K562 (cell line): Measurements from ENCODE around the gene ABHD1. TPM values are rescaled to one million over a fixed set of nuclear protein-coding genes. Genes with fewer than 3 reads are reported as not detected.

ENCODE experiments used
- BDP1 ChIP-seq: IDR thresholded peaks from 3 replicates; pipeline ENCODE4 v1.6.1; 2011; ENCODE audit not compliant: insufficient read length, insufficient read depth
- KDM5B ChIP-seq: fragments of 200-600 bp; sonication (generic); IDR thresholded peaks from 2 replicates; pipeline ENCODE4 v1.6.1; 2012; ENCODE audit warnings: low read depth, mild to moderate bottlenecking, moderate library complexity, low read length, control low read depth, inconsistent platforms; ENCODE audit not compliant: insufficient replicate concordance
- MGA ChIP-seq: fragments of 450-650 bp; IDR thresholded peaks from 2 replicates; pipeline ENCODE4 v1.6.1; 2016; ENCODE audit warnings: mild to moderate bottlenecking, moderate library complexity
- PTTG1 ChIP-seq: fragments of 450-650 bp; IDR thresholded peaks from 2 replicates; pipeline ENCODE4 v1.6.1; 2016; ENCODE audit warnings: low read depth, mild to moderate bottlenecking, missing genetic modification characterization, missing compliant biosample characterization
- SIN3B ChIP-seq: fragments of 450-650 bp; IDR thresholded peaks from 2 replicates; pipeline ENCODE4 v1.6.1; 2017; ENCODE audit warnings: low read depth, mild to moderate bottlenecking, moderate library complexity
- SMARCA4 ChIP-seq: fragments of 450-650 bp; IDR thresholded peaks from 2 replicates; pipeline ENCODE4 v1.6.1; 2016
- ZFX ChIP-seq: sonication (generic); formaldehyde crosslinking; IDR thresholded peaks from 2 replicates; pipeline ENCODE4 v1.8.0; 2022; ENCODE audit warnings: mild to moderate bottlenecking, missing genetic modification reagents, moderate library complexity
- ZNF140 ChIP-seq: fragments of 250-450 bp; sonication (Bioruptor Pico); IDR thresholded peaks from 2 replicates; pipeline ENCODE4 v1.8.0; 2021; ENCODE audit warnings: moderate library complexity, mild to moderate bottlenecking, inconsistent platforms
- polyA plus RNA-seq, 8 experiments: library from polyadenylated mRNA; depleted of rRNA in 4 of 8; stranded (reverse) in 5 of 8; unstranded in 3 of 8; fragments of >200 nt; fragmentation: Nextera tagmentation in 2 of 8; fragmentation: Illumina TruSeq in 1 of 8; extraction: Ambion mirVana in 2 of 8; extraction: Trizol in 1 of 8; gene quantifications; 2 replicates each; pipeline versions ENCODE4 v1.2.1 to v1.2.3, GENCODE V29; 2011 to 2014; ENCODE audit warnings: inconsistent platforms in 1 of 8, missing spikeins in 1 of 8
- total RNA-seq, 7 experiments: library from RNA; depleted of rRNA in 6 of 7; stranded (reverse); fragments of >200 nt in 6 of 7; fragmentation: Illumina TruSeq in 2 of 7; extraction: Trizol in 2 of 7; gene quantifications; 2 replicates each; pipeline versions ENCODE4 v1.2.1 to v1.2.3, GENCODE V29; 2011 to 2021; ENCODE audit warnings: low replicate concordance in 1 of 7

The ABHD1 gene
- total and polyA plus RNA-seq, 9 of the 15 experiments (the other 6 are each of a cell fraction or from before 2014, with no cell fraction given), result 0.10 to 0.16 (median 0.11) TPM; not detected in 5

DNA sequence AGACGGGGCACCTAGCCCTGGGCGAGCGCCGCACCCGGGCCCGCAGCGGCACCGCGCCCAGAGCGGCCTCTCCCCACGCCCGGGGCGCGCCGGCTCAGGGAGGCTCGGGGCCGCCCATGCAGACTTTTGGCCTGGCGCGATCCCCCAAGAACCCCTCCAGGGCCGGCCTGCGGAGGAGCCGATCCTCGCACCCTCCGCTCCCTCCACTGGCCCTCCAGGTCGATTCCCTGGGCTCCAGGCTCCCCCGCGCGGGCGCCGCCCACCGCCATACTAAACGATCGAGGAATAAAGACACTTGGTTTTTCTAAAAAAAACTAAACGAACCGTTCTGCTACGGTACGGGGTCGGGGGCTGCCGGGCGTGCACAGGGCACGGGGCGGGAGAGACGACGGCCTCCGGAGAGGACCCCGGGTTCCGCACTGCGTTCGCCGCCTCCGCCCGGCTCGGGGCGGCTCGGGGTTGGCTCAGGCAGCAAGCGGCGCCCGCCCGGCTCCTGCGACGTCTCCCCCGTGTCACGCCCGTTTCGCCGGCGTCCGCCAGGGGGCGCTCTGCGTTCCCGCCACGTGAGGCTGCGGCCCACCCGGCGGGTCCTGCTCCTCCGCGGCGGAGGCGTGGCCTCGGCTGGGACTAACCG is 37.4 kb upstream of the ABHD1 start (continued):
- TF ChIP-seq MGA (no peak; the same call in none of the 2 replicates), ZFX (CRISPR knock-in tag) (peak; percentile 67), SMARCA4 (no peak), SIN3B (peak; percentile 27; the same call in 1 of the 2 replicates), ZNF140 (CRISPR knock-in tag) (no peak), BDP1 (no peak), PTTG1 (tag) (no peak), KDM5B (no peak)
